Prostate gland (tissue), 2 donors: ENCODE measurements around the gene CADPS.

ENCODE experiments used
- POLR2A ChIP-seq: fragments of 450-650 bp; IDR thresholded peaks from one replicate; pipeline ENCODE4 v1.6.1; 2016; ENCODE audit warnings: antibody characterized with exemption, mild to moderate bottlenecking
- POLR2AphosphoS5 ChIP-seq: sonication (generic); formaldehyde crosslinking; IDR thresholded peaks from one replicate; pipeline ENCODE4 v1.6.1; 2017; ENCODE audit warnings: antibody characterized with exemption
- TF ChIP-seq, protein P1 (sequence below), 4 experiments: fragments of 200-600 bp in 2 of 4; fragments of 450-650 bp in 2 of 4; sonication (generic) in 2 of 4; IDR thresholded peaks; 1 replicate in 3 of 4; 2 replicates in 1 of 4; pipeline ENCODE4 v1.5.1; 2016 to 2019; ENCODE audit warnings: antibody characterized with exemption in 4 of 4, mild to moderate bottlenecking in 2 of 4, moderate library complexity in 2 of 4

DNA sequence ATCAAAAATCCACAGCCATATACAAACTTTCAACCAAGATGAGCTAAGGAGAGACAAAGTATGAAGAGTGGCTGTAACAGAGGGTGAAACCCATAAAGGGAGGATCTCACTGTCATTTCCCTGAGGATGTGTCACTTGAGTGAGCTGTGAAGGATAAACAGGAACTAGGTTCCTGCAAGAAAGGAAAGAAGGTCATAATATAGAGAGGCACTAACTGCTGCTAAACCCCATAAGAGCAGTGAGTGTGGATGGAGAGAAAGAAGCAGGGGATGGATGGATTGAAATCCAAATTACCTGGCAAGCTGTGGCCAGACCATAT lies 45.2 kb upstream of the CADPS start:
- TF ChIP-seq, protein P1, sequence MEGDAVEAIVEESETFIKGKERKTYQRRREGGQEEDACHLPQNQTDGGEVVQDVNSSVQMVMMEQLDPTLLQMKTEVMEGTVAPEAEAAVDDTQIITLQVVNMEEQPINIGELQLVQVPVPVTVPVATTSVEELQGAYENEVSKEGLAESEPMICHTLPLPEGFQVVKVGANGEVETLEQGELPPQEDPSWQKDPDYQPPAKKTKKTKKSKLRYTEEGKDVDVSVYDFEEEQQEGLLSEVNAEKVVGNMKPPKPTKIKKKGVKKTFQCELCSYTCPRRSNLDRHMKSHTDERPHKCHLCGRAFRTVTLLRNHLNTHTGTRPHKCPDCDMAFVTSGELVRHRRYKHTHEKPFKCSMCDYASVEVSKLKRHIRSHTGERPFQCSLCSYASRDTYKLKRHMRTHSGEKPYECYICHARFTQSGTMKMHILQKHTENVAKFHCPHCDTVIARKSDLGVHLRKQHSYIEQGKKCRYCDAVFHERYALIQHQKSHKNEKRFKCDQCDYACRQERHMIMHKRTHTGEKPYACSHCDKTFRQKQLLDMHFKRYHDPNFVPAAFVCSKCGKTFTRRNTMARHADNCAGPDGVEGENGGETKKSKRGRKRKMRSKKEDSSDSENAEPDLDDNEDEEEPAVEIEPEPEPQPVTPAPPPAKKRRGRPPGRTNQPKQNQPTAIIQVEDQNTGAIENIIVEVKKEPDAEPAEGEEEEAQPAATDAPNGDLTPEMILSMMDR (IDR thresholded peaks at IDR 0.05), result no peak
- no peak for TF ChIP-seq POLR2AphosphoS5
- TF ChIP-seq POLR2A, result no peak
